ENCODE measurements around the gene WARS2. TPM values are rescaled to one million over a fixed set of nuclear protein-coding genes. Genes with fewer than 3 reads are reported as not detected.

WARS2 gene
- total RNA-seq, 1 experiment from 2014 or later, result 27.7 TPM

GRCh38 chr1:119081267-119081666 lies 59.2 kb downstream of the WARS2 start:
- TF ChIP-seq CTCF (IDR thresholded peaks at IDR 0.05; ENCODE audit: unreplicated experiment), result no peak
- Mint-ChIP-seq H3K27me3 (ENCODE audit: insufficient read depth, unreplicated experiment) (no peaks in the 10 kb centered on the region), H3K36me3 (ENCODE audit: insufficient read depth, unreplicated experiment) (no peaks in the 10 kb centered on the region), H3K9me3 (ENCODE audit: unreplicated experiment) (peaks cover 5% of the 10 kb centered on the region), H3K27ac (ENCODE audit: low read depth, unreplicated experiment) (peak overlapping the region; percentile 40), H3K4me3 (ENCODE audit: unreplicated experiment) (no peak overlapping the region), H3K4me1 (ENCODE audit: insufficient read depth, unreplicated experiment) (peaks cover 28% of the 10 kb centered on the region)
- ChIA-PET CTCF (interaction anchor here (0.6 to 1.1 kb wide), 3 partner anchors 35 to 287 kb away, joined by 3 read pairs; no protein-coding TSS in a partner anchor), POLR2A (interaction anchor here (0.6 to 1.9 kb wide), 12 partner anchors 9 to 872 kb away, joined by 3 to 6 read pairs (median 4); partner anchors contain the start of gene WARS2)
- BruUV-seq (replicated peaks), result no TSS peak
- peak; percentile 20 for DNase-seq (ENCODE audit: unreplicated experiment)
- intact Hi-C loops (cut with micrococcal nuclease), result no loop called here

- TF ChIP-seq CTCF (IDR thresholded peaks at IDR 0.05; ENCODE audit: unreplicated experiment), result no peak
- peak; percentile 73 for DNase-seq (ENCODE audit: unreplicated experiment)
- H3K4me1 Mint-ChIP-seq (ENCODE audit: insufficient read depth, unreplicated experiment), result peaks cover 34% of the 10 kb centered on the region
- CTCF ChIA-PET, result interaction anchor here (1.0 kb wide), 1 partner anchor 10 kb away, joined by 4 read pairs; no protein-coding TSS in a partner anchor
- intact Hi-C loops (cut with micrococcal nuclease), result no loop called here
- no peaks in the 10 kb centered on the region for H3K36me3 Mint-ChIP-seq (ENCODE audit: insufficient read depth, unreplicated experiment)
- peak overlapping the region; percentile 24 for H3K4me3 Mint-ChIP-seq (ENCODE audit: unreplicated experiment)
- H3K9me3 Mint-ChIP-seq (ENCODE audit: unreplicated experiment), result peaks cover 4% of the 10 kb centered on the region
- no TSS peak for BruUV-seq (replicated peaks)
- POLR2A ChIA-PET, result interaction anchor here (0.7 to 1.9 kb wide), 9 partner anchors 10 to 872 kb away, joined by 3 to 6 read pairs (median 4); partner anchors contain the start of gene WARS2
- peak overlapping the region; percentile 40 for H3K27ac Mint-ChIP-seq (ENCODE audit: low read depth, unreplicated experiment)
- H3K27me3 Mint-ChIP-seq (ENCODE audit: insufficient read depth, unreplicated experiment), result no peaks in the 10 kb centered on the region
These were observed 59.9 kb downstream of the WARS2 start for GRCh38 chr1:119080586-119080985.

GRCh38 chr1:119079881-119080280 lies 60.6 kb downstream of the WARS2 start:
- intact Hi-C loops (cut with micrococcal nuclease), result no loop called here
- Mint-ChIP-seq H3K36me3 (ENCODE audit: insufficient read depth, unreplicated experiment) (no peaks in the 10 kb centered on the region), H3K9me3 (ENCODE audit: unreplicated experiment) (no peaks in the 10 kb centered on the region), H3K4me3 (ENCODE audit: unreplicated experiment) (peak overlapping the region; percentile 24), H3K27me3 (ENCODE audit: insufficient read depth, unreplicated experiment) (no peaks in the 10 kb centered on the region), H3K4me1 (ENCODE audit: insufficient read depth, unreplicated experiment) (peaks cover 35% of the 10 kb centered on the region), H3K27ac (ENCODE audit: low read depth, unreplicated experiment) (peak overlapping the region; percentile 40)
- POLR2A ChIA-PET, result interaction anchor here (0.7 to 1.0 kb wide), 2 partner anchors 52 to 65 kb away, joined by 3 read pairs; no protein-coding TSS in a partner anchor
- no TSS peak for BruUV-seq (replicated peaks)
- CTCF ChIA-PET, result interaction anchor here (1.0 kb wide), 1 partner anchor 11 kb away, joined by 4 read pairs; no protein-coding TSS in a partner anchor
- no peak for TF ChIP-seq CTCF (IDR thresholded peaks at IDR 0.05; ENCODE audit: unreplicated experiment)
- DNase-seq (ENCODE audit: unreplicated experiment), result no peak

GRCh38 chr1:119075614-119076013 lies 64.8 kb downstream of the WARS2 start:
- no peaks in the 10 kb centered on the region for H3K36me3 Mint-ChIP-seq (ENCODE audit: insufficient read depth, unreplicated experiment)
- CTCF ChIA-PET, result interaction anchor here (0.9 to 1.2 kb wide), 2 partner anchors 52 to 65 kb away, joined by 3 read pairs; partner anchors contain the start of gene WARS2
- intact Hi-C loops (cut with micrococcal nuclease), result no loop called here
- H3K4me1 Mint-ChIP-seq (ENCODE audit: insufficient read depth, unreplicated experiment), result peaks cover 24% of the 10 kb centered on the region
- TF ChIP-seq CTCF (IDR thresholded peaks at IDR 0.05; ENCODE audit: unreplicated experiment), result no peak
- BruUV-seq (replicated peaks), result no TSS peak
- POLR2A ChIA-PET, result no interaction called here
- peak overlapping the region; percentile 54 for H3K27ac Mint-ChIP-seq (ENCODE audit: low read depth, unreplicated experiment)
- peaks cover 7% of the 10 kb centered on the region for H3K9me3 Mint-ChIP-seq (ENCODE audit: unreplicated experiment)
- no peaks in the 10 kb centered on the region for H3K27me3 Mint-ChIP-seq (ENCODE audit: insufficient read depth, unreplicated experiment)
- no peak overlapping the region for H3K4me3 Mint-ChIP-seq (ENCODE audit: unreplicated experiment)
- peak; percentile 41 for DNase-seq (ENCODE audit: unreplicated experiment)
